OCI-M2 (cell line): ENCODE measurements around the gene MFGE8.

Experiments
- DNase-seq: peaks from one replicate; lab custom pipeline; 2025; ENCODE audit not compliant: unreplicated experiment; lab: John Stamatoyannopoulos, UW

MFGE8 gene

DNA sequence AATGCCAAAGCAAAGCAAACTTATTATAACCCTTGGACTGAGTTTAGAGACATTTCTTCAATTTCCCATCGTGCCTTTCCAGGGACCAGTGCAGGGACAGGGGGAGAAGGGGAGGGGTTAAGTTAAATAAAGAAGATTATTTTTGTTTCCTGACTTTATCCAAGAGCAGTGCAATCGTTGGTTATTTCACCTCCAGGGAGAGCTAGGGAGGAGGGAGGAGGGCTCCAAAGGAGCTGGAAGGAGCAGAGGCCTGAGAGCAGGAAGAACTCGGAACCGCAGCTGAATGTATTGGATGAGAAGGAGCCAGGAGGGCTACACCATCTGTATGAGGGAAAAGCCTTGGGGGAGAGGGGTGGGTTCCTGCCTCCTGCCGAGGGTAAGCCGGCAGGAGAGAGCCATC is 38.5 kb downstream of the MFGE8 start:
- DNase-seq, result no peak

DNA sequence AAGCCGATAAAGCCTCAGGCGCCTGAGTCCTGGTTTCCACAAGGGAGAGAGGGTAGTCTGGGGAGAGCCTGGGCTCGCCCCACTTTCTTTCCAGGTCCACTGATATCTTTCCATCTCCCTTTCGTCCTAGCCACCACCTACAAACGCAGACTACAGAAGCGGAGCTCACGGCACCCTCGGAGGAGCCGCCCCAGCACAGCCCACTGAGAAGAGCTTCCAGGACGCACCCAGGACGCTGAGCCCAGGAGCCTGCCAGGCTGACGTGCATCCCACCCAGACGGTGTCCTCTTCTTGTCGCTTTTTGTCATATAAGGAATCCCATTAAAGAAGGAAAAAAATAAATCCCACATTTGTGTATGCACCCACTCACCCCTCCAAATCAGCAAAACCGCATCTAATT is 38.9 kb downstream of the MFGE8 start:
- no peak for DNase-seq

DNA sequence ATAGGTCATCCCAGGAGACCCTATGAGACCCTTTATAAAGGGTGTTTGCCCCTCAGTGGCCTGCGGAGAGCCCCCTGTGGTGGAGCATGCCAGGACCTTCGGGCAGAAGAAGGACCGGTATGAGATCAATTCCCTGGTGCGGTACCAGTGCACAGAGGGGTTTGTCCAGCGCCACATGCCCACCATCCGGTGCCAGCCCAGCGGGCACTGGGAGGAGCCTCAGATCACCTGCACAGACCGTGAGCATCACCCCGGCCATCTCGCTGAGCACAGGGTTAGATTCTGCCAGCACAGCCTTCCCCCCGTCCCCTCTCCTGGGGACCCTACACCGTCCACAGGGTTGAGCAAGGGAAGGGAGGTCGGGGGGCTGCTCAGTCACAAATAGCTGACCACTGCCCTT is 39.4 kb downstream of the MFGE8 start:
- no peak for DNase-seq

DNA sequence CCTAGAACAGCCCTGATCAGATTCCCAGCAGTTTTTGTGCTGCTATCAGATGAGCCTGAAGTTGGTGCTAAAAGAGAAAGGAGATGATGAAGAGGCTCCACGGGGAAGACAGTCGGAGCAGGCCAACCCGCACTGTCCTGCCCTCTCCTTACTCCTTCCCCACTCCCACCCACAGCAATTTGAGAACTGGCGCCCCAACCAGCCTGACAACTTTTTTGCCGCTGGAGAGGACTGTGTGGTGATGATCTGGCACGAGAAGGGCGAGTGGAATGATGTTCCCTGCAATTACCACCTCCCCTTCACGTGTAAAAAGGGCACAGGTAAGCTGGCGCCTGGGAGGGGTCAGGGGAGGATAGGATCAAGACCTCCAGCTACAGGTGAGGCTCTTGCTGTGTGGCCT is 40.5 kb downstream of the MFGE8 start:
- no peak for DNase-seq

DNA sequence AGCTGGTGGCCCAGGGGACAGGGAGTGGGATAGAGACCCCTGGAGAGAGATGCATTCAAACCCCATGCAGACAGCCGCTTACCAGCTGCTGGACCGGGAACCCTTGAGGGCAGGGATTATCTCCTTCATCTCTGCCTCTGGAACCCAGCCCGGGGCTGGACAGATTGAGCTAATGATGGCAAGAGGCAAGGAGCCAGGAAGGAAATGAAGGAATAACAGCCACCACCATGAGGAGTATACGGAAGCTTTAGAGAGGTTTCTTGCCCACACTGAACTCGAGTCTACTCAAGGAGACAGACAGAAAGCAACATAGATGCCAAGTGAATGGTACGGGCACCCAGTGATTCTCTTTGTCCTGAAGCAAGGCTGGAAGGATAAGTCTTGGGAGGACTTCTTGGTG is 41.1 kb downstream of the MFGE8 start:
- DNase-seq, result no peak

DNA sequence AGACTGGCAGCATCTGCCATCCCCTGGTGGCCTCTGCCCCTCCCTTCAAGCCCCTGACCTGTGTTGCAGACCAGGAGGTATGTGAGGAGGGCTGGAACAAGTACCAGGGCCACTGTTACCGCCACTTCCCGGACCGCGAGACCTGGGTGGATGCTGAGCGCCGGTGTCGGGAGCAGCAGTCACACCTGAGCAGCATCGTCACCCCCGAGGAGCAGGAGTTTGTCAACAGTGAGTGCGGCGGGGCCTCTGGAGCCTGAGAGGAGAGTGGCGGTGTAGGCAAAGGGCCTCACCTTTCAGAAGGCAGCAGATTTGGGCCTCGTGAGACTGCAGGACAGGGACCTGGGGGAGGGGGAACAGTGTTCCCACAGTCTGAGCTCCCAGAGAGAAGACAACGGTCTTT is 41.9 kb downstream of the MFGE8 start:
- DNase-seq, result no peak

DNA sequence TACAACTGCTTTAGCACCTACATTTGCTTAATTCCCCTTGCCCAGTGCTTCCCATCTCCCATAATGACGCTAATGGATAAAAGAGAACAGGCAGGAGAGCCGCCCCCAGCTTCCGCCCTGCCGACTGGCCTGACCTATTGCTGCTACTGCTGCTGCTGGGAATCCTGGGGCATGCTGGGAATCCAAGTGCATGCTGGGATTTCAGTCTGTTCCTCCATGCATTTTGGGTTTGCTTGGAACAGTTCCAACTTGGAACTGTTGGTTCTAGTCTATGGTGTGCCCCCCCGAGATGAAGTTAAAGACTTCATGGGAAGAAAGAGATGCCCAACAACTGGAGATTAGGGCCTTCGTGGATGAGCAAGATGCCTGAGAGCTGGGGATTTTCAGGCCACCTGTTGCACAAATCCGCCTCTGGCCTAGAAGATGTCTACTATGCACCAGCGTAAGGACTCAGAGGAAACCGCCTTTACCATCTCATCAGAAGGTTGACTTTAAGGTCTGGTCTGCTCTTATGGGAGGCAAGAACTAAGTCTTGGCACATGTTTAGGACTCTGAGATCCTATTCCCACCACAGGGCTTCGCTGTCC is 46.8 kb downstream of the MFGE8 start:
- no peak for DNase-seq

DNA sequence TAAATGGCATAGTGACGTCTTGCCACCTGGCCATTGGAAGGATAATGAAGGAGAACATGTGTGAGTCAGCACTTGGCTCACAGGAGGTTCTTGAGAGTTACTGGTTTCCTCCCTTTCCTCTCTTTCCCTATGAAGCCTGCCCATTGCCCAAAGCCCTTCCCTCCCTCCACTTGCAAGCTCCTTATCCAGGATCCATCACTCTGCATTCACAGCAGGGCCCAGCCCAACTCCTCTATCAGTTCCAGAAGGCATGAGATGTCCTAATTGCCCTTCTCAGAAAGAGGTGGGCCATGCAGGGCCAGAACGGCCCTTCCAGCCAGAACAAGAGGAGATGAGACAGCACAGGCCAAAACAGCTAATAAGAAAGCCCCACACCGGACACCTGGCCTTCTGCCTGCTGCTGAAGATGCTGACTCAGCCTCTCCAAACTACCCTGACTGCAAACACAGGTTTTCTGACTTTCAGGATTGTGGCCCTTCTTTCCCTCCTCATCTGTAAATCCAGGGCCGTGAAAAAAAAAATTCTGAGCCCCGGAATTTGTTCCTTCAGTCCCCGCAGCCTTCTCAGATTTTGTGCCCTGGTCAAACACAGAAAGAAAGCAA is 47.6 kb downstream of the MFGE8 start:
- no peak for DNase-seq

DNA sequence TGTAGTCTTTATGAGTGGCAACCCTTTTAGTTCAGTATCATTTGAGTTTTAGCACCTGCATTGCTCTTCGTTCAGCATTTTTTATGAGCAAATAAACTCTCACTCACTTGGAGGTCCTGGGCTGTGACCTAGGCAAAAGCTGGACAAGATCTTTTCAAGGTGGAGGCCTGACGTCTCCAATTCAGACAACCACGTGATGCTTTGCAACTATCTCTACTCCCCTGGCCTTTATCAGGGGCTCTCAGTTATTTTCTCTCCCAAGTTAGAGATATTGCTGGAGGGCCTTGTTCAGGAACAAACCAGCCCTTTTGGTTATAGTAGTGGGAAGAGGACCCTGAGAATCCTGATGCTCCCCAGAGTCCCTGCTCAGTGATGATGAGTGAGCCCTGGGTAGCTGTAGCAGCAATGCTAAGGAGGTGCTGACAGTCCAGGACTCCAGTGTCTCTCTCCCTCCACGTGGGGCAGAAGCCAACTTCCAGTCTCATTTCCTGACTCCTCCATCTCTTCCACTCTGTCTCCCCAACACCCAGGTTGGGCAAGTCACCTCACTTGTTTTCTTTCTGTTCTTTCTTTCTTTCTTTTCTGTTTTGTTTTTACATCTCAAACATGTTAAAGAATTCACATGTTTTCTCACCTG is 48.2 kb downstream of the MFGE8 start:
- no peak for DNase-seq

DNA sequence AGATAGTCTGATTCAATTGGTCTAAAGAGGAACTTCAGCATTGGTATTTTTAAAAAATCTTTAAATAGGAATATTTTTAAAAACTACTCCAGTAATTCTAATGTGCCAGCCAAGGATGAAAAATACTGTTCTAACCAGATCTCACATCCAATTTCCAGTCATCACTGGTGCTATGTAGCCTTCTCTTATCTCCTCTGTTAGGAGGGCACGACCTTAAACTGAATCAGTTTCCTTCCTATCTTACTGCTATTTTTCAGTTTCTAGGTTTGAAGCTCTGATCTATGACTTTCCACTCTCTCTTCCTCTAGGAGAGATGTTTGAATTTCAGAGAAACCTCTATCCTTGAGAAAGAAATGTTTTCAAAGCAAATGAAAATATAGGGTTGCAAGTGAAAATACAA is 49.8 kb downstream of the MFGE8 start:
- DNase-seq, result no peak

DNA sequence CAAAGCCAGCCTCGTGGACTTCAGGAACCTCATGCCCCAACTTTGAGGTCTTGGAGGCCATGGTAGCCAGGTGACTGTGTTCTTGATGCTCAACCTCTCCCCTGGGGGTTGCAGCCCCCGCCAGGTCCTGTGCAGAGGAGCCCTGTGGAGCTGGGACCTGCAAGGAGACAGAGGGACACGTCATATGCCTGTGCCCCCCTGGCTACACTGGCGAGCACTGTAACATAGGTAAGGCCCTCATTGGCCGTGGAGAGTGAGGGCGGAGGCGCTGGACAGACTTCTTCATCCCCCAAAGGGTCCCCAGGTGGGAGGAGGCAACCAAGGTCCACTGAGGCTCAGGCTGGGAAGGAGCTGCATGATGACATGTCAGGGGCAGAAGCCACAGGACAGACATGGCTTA is 53.0 kb downstream of the MFGE8 start:
- DNase-seq, result no peak

DNA sequence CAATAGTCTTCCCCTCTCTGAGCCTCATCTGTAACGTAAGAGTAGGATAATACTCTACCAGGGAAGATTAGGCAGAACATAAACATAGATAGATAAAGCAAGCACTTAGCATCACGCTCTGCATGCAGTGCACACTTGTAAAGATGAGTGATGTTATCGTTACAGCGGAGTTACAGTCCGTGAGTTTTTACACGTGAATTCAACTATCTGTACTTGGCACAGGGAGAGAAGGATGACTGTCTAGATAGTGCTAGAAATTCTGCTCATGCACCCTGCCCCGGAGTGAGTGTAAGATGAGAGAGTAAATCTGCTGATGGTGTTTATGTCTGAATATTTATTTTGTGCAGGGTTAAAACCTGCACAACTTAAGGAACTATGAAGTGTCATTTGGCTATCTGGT is 53.6 kb downstream of the MFGE8 start:
- DNase-seq, result no peak

DNA sequence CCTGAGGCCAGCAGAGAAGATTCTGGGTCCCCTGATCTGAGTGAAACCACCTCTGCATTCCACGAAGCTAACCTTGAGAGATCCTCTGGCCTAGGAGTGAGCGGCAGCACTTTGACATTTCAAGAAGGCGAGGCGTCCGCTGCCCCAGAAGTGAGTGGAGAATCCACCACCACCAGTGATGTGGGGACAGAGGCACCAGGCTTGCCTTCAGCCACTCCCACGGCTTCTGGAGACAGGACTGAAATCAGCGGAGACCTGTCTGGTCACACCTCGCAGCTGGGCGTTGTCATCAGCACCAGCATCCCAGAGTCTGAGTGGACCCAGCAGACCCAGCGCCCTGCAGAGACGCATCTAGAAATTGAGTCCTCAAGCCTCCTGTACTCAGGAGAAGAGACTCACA is 54.2 kb downstream of the MFGE8 start:
- no peak for DNase-seq

DNA sequence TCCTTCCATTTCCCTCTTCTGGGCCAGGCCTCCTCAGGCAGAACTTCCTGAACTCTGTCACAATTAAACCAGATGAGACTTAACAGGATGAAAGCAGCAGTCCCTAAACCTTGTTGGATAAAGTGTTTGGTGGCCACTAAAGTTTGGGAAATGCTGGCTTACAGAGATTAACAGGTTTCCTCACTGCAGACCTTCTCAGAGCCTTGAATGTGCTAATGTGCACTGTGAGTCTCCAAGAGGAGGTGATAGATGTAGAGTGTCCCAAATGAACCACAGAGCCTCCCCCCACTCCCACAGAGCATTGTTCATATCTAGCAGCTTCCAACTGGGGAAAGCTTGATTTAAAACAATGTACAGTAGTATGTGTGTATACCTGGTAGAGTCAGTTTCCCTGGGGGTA is 60.7 kb downstream of the MFGE8 start:
- DNase-seq, result no peak

DNA sequence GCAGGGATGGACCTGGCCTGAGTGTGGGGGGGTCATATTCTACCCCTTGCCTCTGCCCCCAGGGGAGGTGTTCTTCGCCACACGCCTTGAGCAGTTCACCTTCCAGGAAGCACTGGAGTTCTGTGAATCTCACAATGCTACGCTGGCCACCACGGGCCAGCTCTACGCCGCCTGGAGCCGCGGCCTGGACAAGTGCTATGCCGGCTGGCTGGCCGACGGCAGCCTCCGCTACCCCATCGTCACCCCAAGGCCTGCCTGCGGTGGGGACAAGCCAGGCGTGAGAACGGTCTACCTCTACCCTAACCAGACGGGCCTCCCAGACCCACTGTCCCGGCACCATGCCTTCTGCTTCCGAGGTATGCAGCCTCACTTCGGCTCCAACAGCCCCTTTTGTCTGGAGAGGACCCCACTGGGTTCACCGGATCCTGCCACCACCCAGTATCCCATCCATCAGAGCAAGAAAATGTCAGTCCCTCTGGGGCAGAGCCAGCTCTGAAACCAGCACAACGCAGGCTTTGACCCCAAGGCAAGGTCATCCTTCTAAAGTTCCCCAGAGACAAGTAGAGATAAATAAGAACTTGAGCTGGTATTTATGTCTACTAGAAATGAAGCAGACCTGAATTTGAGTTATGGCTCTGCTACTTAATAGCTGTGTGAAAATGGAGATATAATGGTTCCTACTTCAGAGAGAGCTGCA is 63.7 kb downstream of the MFGE8 start:
- no peak for DNase-seq
